GM18511 (cell line): ENCODE results near the gene CPSF4L.
"Not testable (repeated sequence)": the region's sequence is repeated elsewhere in the genome, so short reads cannot be mapped to it uniquely, and the experiment has no call there.

ENCODE experiments used
- ATAC-seq: cut with Tn5 transposase; IDR thresholded peaks from one replicate; pipeline ENCODE4 v1.9.1; 2021; ENCODE audit warnings: mild to moderate bottlenecking, moderate library complexity; ENCODE audit not compliant: unreplicated experiment

CPSF4L gene, protein sequence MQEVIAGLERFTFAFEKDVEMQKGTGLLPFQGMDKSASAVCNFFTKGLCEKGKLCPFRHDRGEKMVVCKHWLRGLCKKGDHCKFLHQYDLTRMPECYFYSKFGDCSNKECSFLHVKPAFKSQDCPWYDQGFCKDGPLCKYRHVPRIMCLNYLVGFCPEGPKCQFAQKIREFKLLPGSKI

DNA sequence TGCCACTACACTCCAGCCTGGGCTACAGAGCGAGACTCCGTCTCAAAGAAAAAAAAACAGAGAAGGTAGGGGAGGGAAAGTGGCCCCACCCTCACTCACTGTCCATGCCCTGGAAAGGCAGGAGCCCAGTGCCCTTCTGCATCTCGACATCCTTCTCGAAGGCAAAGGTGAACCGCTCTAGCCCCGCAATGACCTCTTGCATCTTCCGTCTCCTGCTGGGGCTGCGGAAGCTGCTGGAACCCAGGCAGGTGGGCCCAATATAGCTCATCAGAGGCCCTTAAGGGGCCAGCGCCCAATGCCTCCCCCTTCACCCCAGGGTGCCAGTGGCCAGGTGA, at the start of gene CPSF4L:
Gene CPSF4L, minus strand, starts transcription at position 264 of the 335 bp plus-strand sequence. Its CDS starts 62 bp downstream, at position 202.
- ATAC-seq = no peak

DNA sequence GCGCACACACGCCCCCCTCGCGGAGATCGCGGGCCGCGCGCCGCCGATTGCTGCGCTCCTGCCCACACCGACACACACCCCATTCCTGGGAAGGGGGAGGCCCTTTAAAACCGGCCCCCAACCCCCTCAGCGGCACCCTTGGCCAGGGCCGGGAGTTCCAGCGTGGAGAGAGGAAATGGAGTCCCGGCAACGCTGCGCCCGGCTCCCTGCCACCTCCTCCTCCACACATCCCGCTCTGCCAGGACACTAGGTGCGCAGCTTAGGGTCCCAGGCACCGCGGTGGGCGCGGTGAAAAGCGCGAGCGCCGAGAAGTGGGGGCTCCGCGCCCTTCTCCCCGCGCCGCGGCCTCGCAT, 49.7 kb upstream of the CPSF4L start:
- peak; percentile 17 for ATAC-seq

DNA sequence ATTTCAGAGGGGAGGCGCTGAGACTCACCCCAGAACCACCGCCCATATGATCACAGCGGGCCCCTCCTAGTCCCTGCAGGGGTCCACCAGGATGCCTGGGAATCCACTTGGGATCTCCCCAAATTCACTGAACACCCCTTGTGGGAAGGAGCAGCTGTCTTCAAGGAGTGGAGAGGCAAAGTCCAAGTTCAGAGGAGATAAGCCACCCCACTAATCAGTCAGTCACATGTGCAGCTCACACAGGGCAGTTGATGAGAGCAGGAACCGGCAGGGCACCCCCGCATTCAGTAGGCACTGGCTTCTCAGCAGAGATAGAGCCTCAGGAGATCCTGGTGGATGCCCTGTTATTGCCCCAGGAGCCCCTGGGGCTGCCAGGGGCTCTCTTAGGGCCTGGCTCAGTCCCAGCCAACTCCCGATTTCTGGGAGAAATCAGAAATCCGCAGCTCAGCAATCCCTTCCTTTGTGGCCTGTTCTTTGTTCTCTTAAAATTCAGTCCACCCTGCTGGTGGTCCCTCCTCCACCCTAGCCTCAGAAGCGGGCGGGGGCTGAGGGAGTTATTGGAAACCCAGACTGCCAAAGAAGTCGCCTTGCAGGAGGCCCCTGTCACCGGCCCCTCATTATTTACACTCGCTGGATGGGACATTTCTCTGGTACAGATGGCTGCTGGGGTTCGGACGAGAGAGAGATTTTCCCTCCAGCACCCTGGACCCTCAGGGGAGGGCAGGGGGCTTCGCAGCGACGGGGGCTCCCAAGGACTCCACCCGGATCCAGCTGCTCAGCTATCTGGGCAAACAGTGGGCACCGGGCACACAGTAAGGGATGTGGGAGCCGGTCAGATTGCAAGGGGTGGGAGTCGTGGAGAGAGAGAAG, 48.3 kb upstream of the CPSF4L start:
- no peak for ATAC-seq

DNA sequence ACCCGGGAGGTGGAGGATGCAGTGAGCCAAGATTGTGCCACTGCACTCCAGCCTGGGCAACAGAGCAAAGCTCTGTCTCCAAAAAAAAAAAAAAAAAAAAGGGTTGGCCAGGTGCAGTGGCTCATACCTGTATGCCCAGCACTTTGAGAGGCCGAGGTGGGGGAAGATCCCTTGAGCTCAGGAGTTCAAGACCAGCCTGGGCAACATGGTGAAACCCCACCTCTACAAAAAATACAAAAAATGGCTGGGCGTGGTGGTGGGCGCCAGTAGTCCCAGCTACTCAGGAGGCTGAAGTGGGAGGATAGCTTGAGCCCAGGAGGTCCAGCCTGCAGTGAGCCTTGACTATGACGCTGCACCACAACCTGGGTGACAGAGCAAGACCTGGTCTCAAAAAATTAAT, 47.3 kb upstream of the CPSF4L start:
- ATAC-seq = not testable (repeated sequence)

DNA sequence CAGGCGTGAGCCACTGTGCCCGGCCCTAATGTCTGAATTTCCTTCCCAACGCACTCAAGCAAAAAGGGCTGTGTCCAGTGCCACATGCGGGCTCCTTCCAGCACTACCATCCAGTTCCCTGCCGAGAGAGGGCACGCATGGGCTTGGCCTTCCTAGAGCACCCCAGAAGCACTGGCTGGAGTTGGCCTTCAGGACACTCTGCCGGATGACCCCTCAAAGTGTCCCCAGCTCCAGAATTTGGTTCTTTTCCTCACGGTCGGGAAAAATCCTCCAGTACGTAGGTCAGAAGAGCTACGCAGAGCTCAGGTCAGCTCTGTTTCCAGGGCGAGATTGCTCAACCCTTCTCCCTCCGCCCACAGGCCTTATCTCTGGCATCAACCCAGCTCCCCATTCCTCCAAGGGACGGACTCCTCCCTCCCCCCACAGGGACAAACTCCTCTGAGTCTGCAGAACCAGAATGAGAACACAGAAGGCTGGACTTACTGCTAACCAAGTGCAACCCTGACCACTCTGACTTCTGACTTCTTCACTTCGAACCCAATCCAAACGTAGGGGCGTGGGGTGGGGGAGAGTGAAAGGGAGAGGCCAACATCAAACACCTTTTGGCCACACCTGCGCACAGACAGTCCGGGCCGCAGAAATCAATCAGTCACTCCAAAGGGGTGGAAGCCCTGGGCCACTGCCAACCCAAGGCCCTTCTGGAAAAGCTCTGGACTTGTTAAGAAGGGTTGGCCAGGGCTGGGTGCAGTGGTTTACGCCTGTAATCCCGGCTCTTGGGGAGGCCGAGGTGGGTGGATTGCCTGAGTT, 46.5 kb upstream of the CPSF4L start:
- ATAC-seq = no peak

DNA sequence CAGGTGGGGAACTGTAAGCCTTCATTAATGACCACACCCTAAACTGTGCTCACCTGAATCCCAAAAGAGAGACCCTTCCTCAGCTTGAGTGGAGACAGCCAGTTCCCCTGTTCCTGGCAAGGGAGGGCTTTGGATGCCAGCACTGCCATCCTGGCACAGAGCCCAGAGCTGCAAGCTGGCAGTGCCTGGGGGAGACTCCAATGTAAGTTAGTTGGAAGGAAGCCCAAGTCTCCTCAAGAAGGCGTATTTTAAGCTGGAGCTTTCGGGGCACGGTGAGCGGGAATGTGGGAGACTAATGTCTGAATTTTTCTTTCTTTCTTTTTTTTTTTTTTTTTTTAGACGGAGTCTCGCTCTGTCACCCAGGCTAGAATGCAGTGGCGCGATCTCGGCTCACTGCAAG, 45.5 kb upstream of the CPSF4L start:
- ATAC-seq = no peak

DNA sequence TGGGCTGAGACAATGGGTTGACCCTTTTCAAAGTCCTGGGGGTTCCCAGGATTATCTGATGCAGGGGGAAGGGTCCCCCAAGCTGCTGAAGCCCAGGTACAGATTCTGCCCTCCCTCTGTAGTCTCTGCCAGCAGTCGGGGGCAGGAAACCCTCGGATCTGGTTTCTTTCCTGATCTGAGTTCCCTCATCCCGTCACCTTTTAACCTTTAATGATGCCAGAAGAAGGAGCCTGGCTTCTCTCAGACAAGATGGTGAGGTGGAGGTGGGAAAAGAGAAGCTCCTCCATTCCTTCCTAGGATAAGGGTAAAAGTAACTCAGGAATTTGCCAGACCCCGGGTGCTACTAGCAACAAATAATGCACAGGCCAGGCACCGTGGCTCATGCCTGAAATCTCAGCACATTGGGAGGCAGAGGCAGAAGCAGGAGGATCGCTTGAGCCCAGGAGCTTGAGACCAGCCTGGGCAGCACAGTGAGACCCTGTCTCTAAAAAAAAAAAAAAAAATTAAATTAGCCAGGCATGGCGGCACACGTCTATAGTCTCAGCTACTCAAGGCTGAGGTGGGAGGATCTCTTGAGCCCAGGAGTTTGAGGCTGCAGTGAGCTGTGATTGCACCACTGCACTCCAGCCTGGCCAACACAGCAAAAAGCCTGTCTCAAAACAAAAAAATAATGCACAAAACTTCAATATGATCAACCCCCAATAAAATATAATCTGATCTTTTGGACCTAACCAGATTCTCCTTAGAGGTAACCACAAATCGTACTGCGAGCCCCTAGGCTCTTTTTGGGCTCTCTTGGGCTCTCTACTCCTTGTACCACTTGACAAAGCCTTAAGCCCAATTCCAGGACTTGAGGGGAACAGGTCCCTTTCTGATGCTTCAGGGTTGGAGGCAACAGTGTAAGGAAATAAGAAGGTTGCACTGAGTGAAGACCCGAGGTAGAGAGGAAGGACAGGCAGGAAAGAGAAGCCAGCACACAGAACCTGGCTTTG, 44.5 kb upstream of the CPSF4L start:
- ATAC-seq = no peak

DNA sequence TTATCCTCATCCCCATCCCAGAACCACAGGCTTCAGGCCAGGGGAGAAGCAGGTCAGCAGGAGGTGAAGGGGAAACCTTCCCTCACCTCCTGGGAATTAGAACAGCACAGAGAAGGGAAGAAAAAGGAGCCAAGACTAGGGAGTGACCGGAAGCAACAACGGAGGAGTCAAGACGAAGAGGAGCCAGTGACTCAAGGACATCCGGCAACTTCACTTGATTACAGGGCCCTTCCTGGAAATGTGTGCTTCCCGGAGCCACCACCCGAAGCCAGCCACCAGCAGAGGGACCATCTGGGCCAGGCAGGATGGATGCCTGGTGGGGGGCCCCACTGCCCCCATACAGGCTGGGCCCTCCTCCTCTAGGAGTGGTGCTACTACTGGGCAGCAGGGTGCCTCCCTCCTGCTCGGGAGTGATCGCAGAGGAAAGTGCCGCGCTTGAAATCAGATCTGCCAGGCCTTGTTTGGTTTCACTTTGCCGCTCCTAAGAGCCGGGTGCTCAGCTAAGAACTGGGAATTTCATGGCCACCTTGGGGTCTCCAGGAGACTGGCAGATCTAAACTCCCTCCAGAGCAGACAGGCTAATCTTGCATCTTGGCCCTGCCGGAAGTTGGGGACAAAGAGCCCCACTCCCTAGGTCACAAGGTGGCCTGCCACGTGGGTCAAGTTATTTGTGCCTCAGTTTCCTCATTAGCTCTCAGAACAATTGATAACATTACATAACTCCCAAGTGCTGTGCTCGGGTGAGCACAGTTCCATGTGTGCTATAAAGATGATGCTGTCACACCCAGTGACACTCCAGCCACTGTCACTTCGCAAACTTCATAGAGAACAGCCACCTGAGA, 43.5 kb upstream of the CPSF4L start:
- no peak for ATAC-seq

DNA sequence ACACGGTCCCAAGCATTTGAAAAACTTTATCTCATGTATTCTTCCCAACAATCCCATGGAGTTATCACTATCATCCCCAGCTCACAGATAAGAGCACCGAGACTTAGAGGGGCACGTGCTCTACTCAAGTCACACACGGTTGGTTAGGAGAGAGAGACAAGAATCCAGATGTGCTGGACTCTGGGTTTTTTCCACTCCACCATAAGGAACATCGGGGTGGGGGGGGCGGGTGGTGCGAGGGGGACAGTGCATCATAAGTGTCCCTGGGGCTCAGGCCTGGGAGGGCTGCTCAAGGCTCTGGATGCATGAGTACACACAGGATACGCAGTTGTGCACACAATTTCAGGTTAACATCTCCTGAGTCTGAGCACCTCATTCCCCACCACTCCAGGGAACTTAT, 42.8 kb upstream of the CPSF4L start:
- ATAC-seq = no peak

DNA sequence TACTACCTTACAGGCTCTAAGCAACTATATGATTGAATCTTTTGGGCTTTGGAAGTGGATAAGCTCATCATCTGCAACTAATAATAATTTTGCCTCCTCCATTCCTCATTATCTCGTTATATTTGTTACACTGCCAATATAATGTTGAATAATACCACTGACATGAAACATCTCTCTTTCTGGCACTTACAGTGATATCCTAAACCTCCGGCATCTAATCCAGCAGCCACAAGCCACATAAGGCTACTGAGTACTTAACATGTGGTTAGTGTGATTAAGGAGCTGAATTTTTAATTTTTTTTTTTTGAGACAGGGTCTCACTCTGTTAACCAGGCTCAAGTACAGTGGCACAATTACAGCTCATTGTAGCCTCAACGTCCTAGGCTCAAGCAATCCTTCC, 40.5 kb upstream of the CPSF4L start:
- ATAC-seq = no peak

DNA sequence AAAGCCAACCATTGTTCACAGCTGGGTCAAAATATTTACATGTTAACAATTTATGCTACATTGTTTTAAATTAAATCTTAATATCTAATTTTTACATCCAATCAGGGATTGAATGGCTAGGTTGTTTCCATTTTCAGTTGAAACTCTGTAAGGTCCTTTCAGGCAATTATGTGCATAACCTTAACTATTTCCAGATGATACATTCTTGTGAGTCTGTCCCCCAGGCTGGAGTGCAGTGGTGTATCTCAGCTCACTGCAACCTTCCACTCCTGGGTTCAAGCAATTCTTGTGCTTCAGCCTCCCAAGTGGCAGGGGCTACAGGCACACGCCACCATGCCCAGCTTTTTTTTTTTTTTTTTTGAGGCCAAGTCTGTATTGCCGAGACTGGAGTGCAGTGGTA, 39.7 kb upstream of the CPSF4L start:
- ATAC-seq = no peak

DNA sequence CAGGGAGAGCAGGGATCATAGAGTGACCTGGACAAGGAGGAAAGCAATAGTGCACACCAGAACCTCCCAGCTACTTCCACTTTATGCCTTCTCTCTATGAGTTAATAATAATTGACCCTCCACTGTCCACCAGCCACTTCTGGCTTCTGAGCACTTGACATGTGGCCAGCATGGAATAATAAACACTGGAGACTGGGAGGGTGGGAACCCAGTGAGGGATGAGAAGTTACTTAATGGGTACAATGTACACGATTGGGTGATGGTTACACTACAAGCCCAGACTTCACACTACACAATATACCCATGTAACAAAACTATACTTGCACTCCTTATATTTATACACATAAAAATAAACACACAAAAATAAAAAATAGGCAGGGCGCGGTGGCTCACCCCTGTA, 38.7 kb upstream of the CPSF4L start:
- ATAC-seq = no peak

DNA sequence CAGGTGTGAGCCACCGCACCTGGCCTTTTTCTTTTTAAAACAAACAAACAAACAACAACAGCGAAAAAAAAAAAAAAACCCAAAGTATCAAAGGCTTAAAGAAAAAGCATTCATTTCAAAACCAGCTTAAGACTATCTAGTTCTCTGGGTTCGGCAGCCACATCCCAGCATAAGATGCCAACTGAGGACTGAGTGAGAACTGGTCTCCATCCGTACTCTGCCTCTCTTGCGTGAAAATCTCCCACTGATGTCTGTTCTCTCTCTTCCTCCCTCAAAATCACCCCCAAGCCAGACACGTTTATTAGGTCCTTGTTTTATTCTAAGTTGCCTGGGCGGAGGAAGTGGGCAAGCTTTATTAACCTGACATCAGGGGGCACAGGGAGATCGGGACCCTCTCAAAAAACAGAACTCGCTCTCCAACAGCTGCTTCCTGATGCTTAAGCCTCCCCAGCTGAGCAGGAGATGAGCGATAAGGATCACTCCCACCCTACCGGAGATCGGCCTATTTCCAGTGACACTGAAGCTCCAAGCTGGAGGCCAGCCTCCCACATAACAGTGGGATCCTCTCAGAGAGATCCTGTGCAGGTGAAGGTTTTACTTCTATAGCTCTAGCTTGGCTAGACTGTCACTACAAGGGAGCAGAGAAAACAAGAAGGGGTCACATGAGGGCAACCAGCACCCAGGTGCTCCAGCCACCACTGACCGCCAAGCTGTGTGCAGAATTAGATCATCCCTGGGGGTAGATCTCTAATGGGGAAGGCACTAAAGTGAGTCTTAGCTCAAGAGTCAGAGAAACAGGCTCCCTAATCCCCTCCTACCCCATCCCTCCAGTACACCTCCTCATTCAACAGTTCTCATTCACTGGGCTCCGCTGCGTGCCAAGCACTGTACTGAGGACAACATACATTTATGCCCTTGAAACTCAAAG, 36.5 kb upstream of the CPSF4L start:
- peak; percentile 66 for ATAC-seq

DNA sequence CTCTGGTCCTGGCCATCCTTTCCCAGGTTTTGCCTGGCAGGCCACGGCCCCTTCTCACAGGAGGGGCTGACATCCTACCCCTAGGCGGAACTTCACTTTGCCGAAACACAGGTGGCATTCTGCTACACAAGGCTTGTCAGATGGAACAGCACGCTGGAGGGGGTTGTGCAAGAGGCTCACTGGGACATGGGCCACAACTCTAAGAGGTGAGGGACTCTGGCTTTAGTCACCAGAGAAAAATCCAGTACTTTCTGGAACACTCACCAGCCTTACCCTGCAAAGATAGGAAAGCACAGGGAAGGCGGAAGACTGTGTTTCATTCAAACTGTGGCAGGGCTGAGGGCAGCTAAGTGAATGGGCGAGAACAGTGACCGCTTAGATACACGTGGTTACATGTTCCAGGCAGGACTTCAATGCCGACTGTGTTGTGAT, 31.8 kb upstream of the CPSF4L start:
- no peak for ATAC-seq

DNA sequence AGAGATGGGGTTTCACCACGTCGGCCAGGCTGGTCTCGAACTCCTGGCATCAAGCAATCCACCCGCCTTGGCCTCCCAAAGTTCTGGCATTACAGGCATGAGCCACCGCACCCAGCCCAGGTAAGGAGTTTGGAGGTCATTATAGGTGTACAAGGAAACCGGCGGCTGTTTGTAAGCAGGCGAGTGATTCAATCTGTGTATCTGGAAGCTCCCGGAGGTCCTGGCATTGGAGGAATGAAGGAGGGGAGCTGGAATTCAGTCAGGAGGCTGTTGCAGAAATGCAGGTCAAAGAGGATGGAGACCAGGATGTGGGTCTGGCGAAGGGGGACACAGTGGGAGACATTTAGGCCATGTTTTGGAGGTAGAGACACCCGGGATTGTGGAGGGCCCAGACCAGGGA, 31.4 kb upstream of the CPSF4L start:
- no peak for ATAC-seq

DNA sequence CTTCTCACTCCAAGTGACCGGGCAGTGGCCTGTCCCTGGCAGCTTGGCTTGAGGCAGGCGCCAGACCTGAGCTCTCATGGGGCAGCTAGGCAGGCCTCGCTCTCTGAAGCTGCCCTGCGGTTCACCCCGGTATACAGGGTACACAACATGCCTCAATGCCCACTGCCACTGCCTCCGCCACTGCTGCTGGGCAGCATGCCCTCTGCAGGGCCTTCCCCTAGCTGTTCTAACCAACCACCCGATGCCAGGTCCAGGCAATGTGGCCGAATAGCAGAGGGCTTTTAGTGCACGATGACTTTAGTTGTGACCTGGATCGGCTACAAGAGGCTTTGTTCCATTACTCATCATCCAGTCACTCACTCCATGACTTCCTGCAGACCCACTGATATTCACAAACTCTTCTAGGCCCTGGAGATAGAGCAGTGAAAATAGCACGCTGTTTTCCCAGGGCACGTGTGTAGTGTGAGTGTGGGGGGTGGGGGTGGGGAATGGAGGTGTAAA, 30.4 kb upstream of the CPSF4L start:
- ATAC-seq = no peak

DNA sequence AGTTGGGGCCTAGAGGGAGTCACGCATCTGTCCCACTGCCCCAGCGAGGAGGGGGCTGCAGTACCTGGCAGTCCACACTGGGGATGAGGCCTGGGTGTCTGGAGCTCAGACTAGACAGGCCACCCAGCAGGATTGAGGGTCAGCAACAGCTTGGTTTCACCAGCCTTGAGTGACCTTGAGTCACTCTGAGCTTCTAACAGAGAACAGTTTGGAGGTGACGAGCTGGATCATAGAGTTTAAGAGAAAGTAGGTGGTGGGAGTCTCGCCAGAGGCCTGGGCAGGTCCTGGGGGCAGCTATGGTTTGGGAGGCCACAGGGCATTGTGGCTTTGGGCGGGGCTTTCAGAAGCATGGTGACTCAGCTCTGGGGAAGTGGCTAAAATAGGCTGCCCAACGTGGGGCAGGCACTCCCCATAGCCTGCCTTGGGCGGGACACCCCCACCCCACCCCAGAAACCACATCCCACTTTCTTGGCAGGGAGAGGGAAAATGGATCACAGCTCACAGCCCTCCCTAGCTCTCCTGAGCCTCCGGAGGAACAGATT, 29.7 kb upstream of the CPSF4L start:
- peak; percentile 95 for ATAC-seq
